Fibroblast of mammary gland (primary cell): ENCODE measurements around the gene MSANTD4.

Experiments
- DNase-seq: peaks from one replicate; pipeline ENCODE4 v3.0.0-alpha.2; 2010; ENCODE audit warnings: low read depth
- H3K4me3 ChIP-seq: 2 replicates; pipeline ENCODE4 v1.5.1; 2011; ENCODE audit warnings: low read depth, mild to moderate bottlenecking, low read length, moderate library complexity; ENCODE audit not compliant: control insufficient read depth
- CTCF ChIP-seq: conservative IDR thresholded peaks from 2 replicates; pipeline ENCODE4 v1.5.1; 2011; ENCODE audit warnings: low read depth, low read length, inconsistent platforms; ENCODE audit not compliant: control insufficient read depth, insufficient read depth

The MSANTD4 gene

GRCh38 chr11:106031202-106031810 is 9.3 kb upstream of the MSANTD4 start:
- no peak overlapping the region for H3K4me3 ChIP-seq
- TF ChIP-seq CTCF, result no peak
- DNase-seq, result peak; percentile 5

GRCh38 chr11:106030609-106031008 is 8.6 kb upstream of the MSANTD4 start:
- DNase-seq, result no peak
- no peak for TF ChIP-seq CTCF
- H3K4me3 ChIP-seq, result no peak overlapping the region

GRCh38 chr11:106022795-106023275 is 795 bp upstream of the MSANTD4 start:
- no peak for TF ChIP-seq CTCF
- no peak for DNase-seq
- H3K4me3 ChIP-seq, result peak overlapping the region; percentile 68

- peak overlapping the region; percentile 76 for H3K4me3 ChIP-seq
- TF ChIP-seq CTCF, result no peak
- peak; percentile 69 for DNase-seq
These were observed 666 bp downstream of the MSANTD4 start for GRCh38 chr11:106021181-106021966.

GRCh38 chr11:106017093-106017492 is 4.9 kb downstream of the MSANTD4 start:
- DNase-seq, result no peak
- TF ChIP-seq CTCF, result no peak
- no peak overlapping the region for H3K4me3 ChIP-seq

GRCh38 chr11:106015066-106015465 is 7.0 kb downstream of the MSANTD4 start:
- no peak for TF ChIP-seq CTCF
- DNase-seq, result no peak
- no peak overlapping the region for H3K4me3 ChIP-seq
